GM23338 (cell line): ENCODE results near the gene DGKH. TPM values are rescaled to one million over a fixed set of nuclear protein-coding genes. Genes with fewer than 3 reads are reported as not detected.

ENCODE experiments used
- ATAC-seq: fragments of 200-7000 bp; cut with Tn5 transposase; 3 replicates; pipeline ENCODE4 v1.9.1; 2020
- DNase-seq: peaks from one replicate; pipeline ENCODE4 v3.0.0-alpha.2; 2015; ENCODE audit warnings: low spot score
- H2AFZ ChIP-seq: fragments of 200-600 bp; sonication (generic); 2 replicates; pipeline ENCODE4 v1.8.0; 2016; ENCODE audit warnings: antibody characterized with exemption, mild to moderate bottlenecking, moderate library complexity
- H3F3A ChIP-seq: fragments of 200-600 bp; sonication (generic); replicated peaks from 2 replicates; pipeline ENCODE4 v1.8.0; 2017; ENCODE audit warnings: antibody characterized with exemption, mixed run types, low read depth
- H3K27ac ChIP-seq: fragments of 200-600 bp; sonication (generic); 2 replicates; pipeline ENCODE4 v1.6.1; 2016; ENCODE audit warnings: low read depth
- H3K27me3 ChIP-seq: fragments of 200-600 bp; sonication (generic); 2 replicates; pipeline ENCODE4 v1.8.0; 2016; ENCODE audit warnings: mild to moderate bottlenecking, mixed run types, moderate library complexity; ENCODE audit not compliant: insufficient read depth
- H3K36me3 ChIP-seq: fragments of 200-600 bp; sonication (generic); 2 replicates; pipeline ENCODE4 v1.8.0; 2016; ENCODE audit warnings: mild to moderate bottlenecking; ENCODE audit not compliant: insufficient read depth
- H3K4me1 ChIP-seq: fragments of 200-600 bp; sonication (generic); 2 replicates; pipeline ENCODE4 v1.8.0; 2016; ENCODE audit warnings: mild to moderate bottlenecking, moderate library complexity; ENCODE audit not compliant: insufficient read depth
- H3K4me2 ChIP-seq: fragments of 200-600 bp; sonication (generic); 2 replicates; pipeline ENCODE4 v1.7.1; 2017; ENCODE audit warnings: mixed run types
- H3K4me3 ChIP-seq: fragments of 200-600 bp; sonication (generic); 2 replicates; pipeline ENCODE4 v1.6.1; 2016; ENCODE audit warnings: mixed run types
- H3K79me2 ChIP-seq: fragments of 200-600 bp; sonication (generic); replicated peaks from 2 replicates; pipeline ENCODE4 v1.8.0; 2017; ENCODE audit warnings: mild to moderate bottlenecking; ENCODE audit not compliant: insufficient read depth
- H3K9me2 ChIP-seq: fragments of 200-600 bp; sonication (generic); 2 replicates; pipeline ENCODE4 v1.8.0; 2017; ENCODE audit not compliant: insufficient read depth
- H4K20me1 ChIP-seq: fragments of 200-600 bp; sonication (generic); replicated peaks from 2 replicates; pipeline ENCODE4 v1.8.0; 2017; ENCODE audit warnings: mild to moderate bottlenecking; ENCODE audit not compliant: insufficient read depth
- H3K27ac Mint-ChIP-seq: 2 replicates; pipeline ENCODE4 v1.8.0; 2020; ENCODE audit warnings: inconsistent platforms, mild to moderate bottlenecking, moderate library complexity, mixed read lengths
- H3K27me3 Mint-ChIP-seq: 3 replicates; pipeline ENCODE4 v1.8.0; 2022; ENCODE audit warnings: low read depth, mild to moderate bottlenecking, moderate library complexity, mixed read lengths, inconsistent platforms; ENCODE audit not compliant: insufficient read depth, poor library complexity
- H3K36me3 Mint-ChIP-seq: 3 replicates; pipeline ENCODE4 v1.8.0; 2021; ENCODE audit warnings: low read depth, mild to moderate bottlenecking, inconsistent platforms, moderate library complexity, mixed read lengths
- H3K4me1 Mint-ChIP-seq: 3 replicates; pipeline ENCODE4 v1.8.0; 2020; ENCODE audit warnings: mild to moderate bottlenecking, inconsistent platforms, mixed read lengths
- H3K4me3 Mint-ChIP-seq: 3 replicates; pipeline ENCODE4 v1.8.0; 2021; ENCODE audit warnings: moderate library complexity, mild to moderate bottlenecking, inconsistent platforms, mixed read lengths
- H3K9me3 Mint-ChIP-seq: 3 replicates; pipeline ENCODE4 v1.8.0; 2020; ENCODE audit warnings: moderate library complexity, mild to moderate bottlenecking, inconsistent platforms, mixed read lengths
- CREB1 ChIP-seq: fragments of 250-450 bp; sonication (Bioruptor Pico); IDR thresholded peaks from 2 replicates; pipeline ENCODE4 v1.5.0; 2020; ENCODE audit warnings: low read depth, mild to moderate bottlenecking, moderate library complexity
- CTCF ChIP-seq, 2 experiments: fragments of 200-600 bp in 1 of 2; sonication (generic) in 1 of 2; conservative IDR thresholded peaks; 2 replicates each; pipeline versions ENCODE4 v1.5.1 to v1.6.1; 2016 to 2017; ENCODE audit warnings: antibody characterized with exemption in 2 of 2, low read depth in 2 of 2, mild to moderate bottlenecking in 2 of 2, moderate library complexity in 1 of 2
- ETS1 ChIP-seq: IDR thresholded peaks from 2 replicates; pipeline ENCODE4 v1.6.1; 2016; ENCODE audit warnings: antibody characterized with exemption
- EZH2 ChIP-seq: fragments of 200-600 bp; sonication (generic); IDR thresholded peaks from one replicate; pipeline ENCODE4 v1.8.0; 2017; ENCODE audit warnings: antibody characterized with exemption, mild to moderate bottlenecking, low read depth; ENCODE audit not compliant: unreplicated experiment
- EZH2phosphoT487 ChIP-seq: fragments of 200-600 bp; sonication (generic); IDR thresholded peaks from one replicate; pipeline ENCODE4 v1.8.1; 2018; ENCODE audit warnings: antibody characterized with exemption; ENCODE audit not compliant: unreplicated experiment
- JUNB ChIP-seq: IDR thresholded peaks from one replicate; pipeline ENCODE4 v1.6.1; 2016; ENCODE audit warnings: antibody characterized with exemption; ENCODE audit not compliant: unreplicated experiment
- NANOG ChIP-seq: IDR thresholded peaks from 2 replicates; pipeline ENCODE4 v1.6.1; 2016; ENCODE audit warnings: antibody characterized with exemption, borderline replicate concordance
- POLR2AphosphoS5 ChIP-seq: IDR thresholded peaks from 2 replicates; pipeline ENCODE4 v1.6.1; 2016; ENCODE audit warnings: antibody characterized with exemption, low read depth
- REST ChIP-seq: IDR thresholded peaks from one replicate; pipeline ENCODE4 v1.6.1; 2018; ENCODE audit warnings: antibody characterized with exemption; ENCODE audit not compliant: unreplicated experiment
- STAT1 ChIP-seq: IDR thresholded peaks from one replicate; pipeline ENCODE4 v1.6.1; 2016; ENCODE audit warnings: antibody characterized with exemption; ENCODE audit not compliant: unreplicated experiment
- ZNF114 ChIP-seq: fragments of 250-450 bp; sonication (Bioruptor Pico); IDR thresholded peaks from 2 replicates; pipeline ENCODE4 v1.5.0; 2020; ENCODE audit warnings: mild to moderate bottlenecking, moderate library complexity
- ZNF331 ChIP-seq: fragments of 250-450 bp; sonication (Bioruptor Pico); IDR thresholded peaks from 2 replicates; pipeline ENCODE4 v1.5.0; 2020; ENCODE audit warnings: low read depth, mild to moderate bottlenecking, moderate library complexity
- ZNF462 ChIP-seq: fragments of 250-450 bp; sonication (Bioruptor Pico); IDR thresholded peaks from 2 replicates; pipeline ENCODE4 v1.5.0; 2020; ENCODE audit warnings: mild to moderate bottlenecking, moderate library complexity
- polyA plus RNA-seq: library from polyadenylated mRNA; unstranded; fragments of >200 nt; fragmentation: Nextera tagmentation; extraction: Ambion mirVana; gene quantifications from 2 replicates; pipeline ENCODE4 v1.2.1, GENCODE V29; 2016
- total RNA-seq: library from RNA; depleted of rRNA; stranded (reverse); fragments of >200 nt; shearing (Covaris generic); gene quantifications from 2 replicates; pipeline ENCODE4 v1.2.3, GENCODE V29; 2014

The DGKH gene
- total and polyA plus RNA-seq, 2 experiments from 2014 or later: 2.1 to 7.5 TPM

- H3K4me1 Mint-ChIP-seq: peaks cover 5% of the 10 kb centered on the region
- H3K27ac ChIP-seq: no peak overlapping the region
- no peak overlapping the region for H2AFZ ChIP-seq
- H3F3A ChIP-seq: no peaks in the 10 kb centered on the region
- peaks cover 9% of the 10 kb centered on the region for H4K20me1 ChIP-seq
- no peaks in the 10 kb centered on the region for H3K27me3 Mint-ChIP-seq
- TF ChIP-seq REST (no peak), ETS1 (no peak), CREB1 (CRISPR knock-in tag) (no peak), JUNB (no peak), ZNF462 (CRISPR knock-in tag) (no peak), NANOG (no peak), ZNF114 (CRISPR knock-in tag) (no peak), CTCF (conservative IDR thresholded peaks at IDR 0.05; ENCODE audit: low read depth in 2 of 2) (no peak), POLR2AphosphoS5 (no peak), STAT1 (no peak), ZNF331 (CRISPR knock-in tag) (no peak), EZH2 (no peak), EZH2phosphoT487 (no peak)
- H3K4me2 ChIP-seq: no peak overlapping the region
- no peaks in the 10 kb centered on the region for H3K9me2 ChIP-seq
- H3K9me3 Mint-ChIP-seq: no peaks in the 10 kb centered on the region
- no peak overlapping the region for H3K27ac Mint-ChIP-seq
- peaks cover 9% of the 10 kb centered on the region for H3K36me3 Mint-ChIP-seq
- no peaks in the 10 kb centered on the region for H3K27me3 ChIP-seq
- DNase-seq (no peak), ATAC-seq (no peak)
- H3K4me3 Mint-ChIP-seq: no peak overlapping the region
- H3K36me3 ChIP-seq: no peaks in the 10 kb centered on the region
- 0 out of 2 replicates have a peak, but pooled peaks cover 4% of the 10 kb centered on the region for H3K4me1 ChIP-seq
- H3K79me2 ChIP-seq: peaks cover 3% of the 10 kb centered on the region; the same call in 1 of the 2 replicates
- no peak overlapping the region for H3K4me3 ChIP-seq
These were observed 18.1 kb downstream of the DGKH start for GRCh38 chr13:42066542-42066941.
